GM19328 (cell line): ENCODE results near the gene PGBD2.
"Not testable (repeated sequence)": the region's sequence is repeated elsewhere in the genome, so short reads cannot be mapped to it uniquely, and the experiment has no call there.

ENCODE experiments used
- ATAC-seq: cut with Tn5 transposase; IDR thresholded peaks from one replicate; pipeline ENCODE4 v1.9.1; 2021; ENCODE audit warnings: mild to moderate bottlenecking, moderate library complexity; ENCODE audit not compliant: unreplicated experiment

Gene PGBD2

GRCh38 chr1:248906009-248906752, at the start of gene PGBD2:
Gene PGBD2 (plus strand): TSS chr1:248906235. CDS start chr1:248913863, 7,628 bp downstream.
- peak; percentile 93 for ATAC-seq

- no peak for ATAC-seq
Observed at GRCh38 chr1:248857201-248857600, 48.8 kb upstream of the PGBD2 start.

GRCh38 chr1:248857749-248858095, 48.3 kb upstream of the PGBD2 start:
- ATAC-seq, result no peak

GRCh38 chr1:248858096-248858890, 47.7 kb upstream of the PGBD2 start:
- peak; percentile 15 for ATAC-seq

GRCh38 chr1:248858891-248859889, 46.8 kb upstream of the PGBD2 start, which contains the start of gene ZNF692:
Gene ZNF692 (minus strand): TSS chr1:248859085. CDS start chr1:248858309, 776 bp downstream.
- ATAC-seq, result peak; percentile 76

- ATAC-seq, result no peak
Observed at GRCh38 chr1:248860007-248860406, 46.0 kb upstream of the PGBD2 start.

GRCh38 chr1:248861616-248862015, 44.4 kb upstream of the PGBD2 start:
- no peak for ATAC-seq

- ATAC-seq, result peak; percentile 4
Observed at GRCh38 chr1:248862695-248862997, 43.4 kb upstream of the PGBD2 start.

- ATAC-seq, result peak; percentile 62
Observed at GRCh38 chr1:248862998-248863881, 42.8 kb upstream of the PGBD2 start.

- no peak for ATAC-seq
Observed at GRCh38 chr1:248871837-248872401, 34.1 kb upstream of the PGBD2 start.

GRCh38 chr1:248872752-248873408, 33.2 kb upstream of the PGBD2 start:
- peak; percentile 30 for ATAC-seq

- ATAC-seq, result peak; percentile 78
Observed at GRCh38 chr1:248873409-248873992, 32.5 kb upstream of the PGBD2 start.

- peak; percentile 44 for ATAC-seq
Observed at GRCh38 chr1:248873993-248874533, 32.0 kb upstream of the PGBD2 start.

GRCh38 chr1:248881261-248881660, 24.8 kb upstream of the PGBD2 start:
- ATAC-seq, result no peak

- not testable (repeated sequence) for ATAC-seq
Observed at GRCh38 chr1:248882427-248882826, 23.6 kb upstream of the PGBD2 start.

- no peak for ATAC-seq
Observed at GRCh38 chr1:248884632-248885295, 21.3 kb upstream of the PGBD2 start.

GRCh38 chr1:248885646-248886045, 20.4 kb upstream of the PGBD2 start:
- no peak for ATAC-seq
